ES-I3 (cell line): ENCODE results near the gene ZDHHC5.

Experiments
- H3K36me3 ChIP-seq: 2 replicates; pipeline ENCODE4 v1.6.1; 2013; ENCODE audit warnings: mild to moderate bottlenecking, low read length, control low read depth, moderate library complexity; ENCODE audit not compliant: insufficient read depth
- H3K4me1 ChIP-seq: 2 replicates; pipeline ENCODE4 v1.6.1; 2013; ENCODE audit warnings: mild to moderate bottlenecking, control low read depth, low read length; ENCODE audit not compliant: insufficient read depth
- H3K9ac ChIP-seq: 2 replicates; pipeline ENCODE4 v1.6.1; 2013; ENCODE audit warnings: low read depth, mild to moderate bottlenecking, low read length, moderate library complexity
- H3K9me3 ChIP-seq: 2 replicates; pipeline ENCODE4 v1.6.1; 2013; ENCODE audit warnings: mild to moderate bottlenecking, low read length, moderate library complexity; ENCODE audit not compliant: control insufficient read depth, insufficient read depth

ZDHHC5 gene

GRCh38 chr11:57638005-57638781 is 29.7 kb upstream of the ZDHHC5 start:
- peaks cover 12% of the 10 kb centered on the region for H3K36me3 ChIP-seq
- peak overlapping the region; percentile 78 for H3K9ac ChIP-seq
- peaks cover 24% of the 10 kb centered on the region for H3K4me1 ChIP-seq
- H3K9me3 ChIP-seq = no peaks in the 10 kb centered on the region

GRCh38 chr11:57638811-57639320 is 29.0 kb upstream of the ZDHHC5 start:
- H3K36me3 ChIP-seq = peaks cover 12% of the 10 kb centered on the region
- no peaks in the 10 kb centered on the region for H3K9me3 ChIP-seq
- H3K9ac ChIP-seq = peak overlapping the region; percentile 78
- peaks cover 24% of the 10 kb centered on the region for H3K4me1 ChIP-seq

GRCh38 chr11:57639321-57640067 is 28.4 kb upstream of the ZDHHC5 start:
- no peaks in the 10 kb centered on the region for H3K9me3 ChIP-seq
- peak overlapping the region; percentile 78 for H3K9ac ChIP-seq
- H3K36me3 ChIP-seq = peaks cover 12% of the 10 kb centered on the region
- H3K4me1 ChIP-seq = peaks cover 24% of the 10 kb centered on the region

GRCh38 chr11:57640068-57640800 is 27.7 kb upstream of the ZDHHC5 start:
- Histone ChIP-seq H3K9ac (peak overlapping the region; percentile 78), H3K4me1 (peaks cover 27% of the 10 kb centered on the region), H3K36me3 (peaks cover 12% of the 10 kb centered on the region), H3K9me3 (no peaks in the 10 kb centered on the region)

- peak overlapping the region; percentile 78; the same call in 1 of the 2 replicates for H3K9ac ChIP-seq
Measured at GRCh38 chr11:57641011-57641807, 26.7 kb upstream of the ZDHHC5 start.

GRCh38 chr11:57643802-57644201 is 24.1 kb upstream of the ZDHHC5 start:
- Histone ChIP-seq H3K9ac (no peak overlapping the region), H3K9me3 (no peaks in the 10 kb centered on the region), H3K36me3 (peaks cover 12% of the 10 kb centered on the region), H3K4me1 (peaks cover 35% of the 10 kb centered on the region)

More at GRCh38 chr11:57641011-57641807, 26.7 kb upstream of the ZDHHC5 start:
- Histone ChIP-seq H3K9me3 (no peaks in the 10 kb centered on the region), H3K4me1 (peaks cover 37% of the 10 kb centered on the region), H3K36me3 (peaks cover 12% of the 10 kb centered on the region)

GRCh38 chr11:57644748-57645688 is 22.9 kb upstream of the ZDHHC5 start:
- Histone ChIP-seq H3K9ac (no peak overlapping the region), H3K36me3 (peaks cover 12% of the 10 kb centered on the region), H3K4me1 (peaks cover 35% of the 10 kb centered on the region), H3K9me3 (no peaks in the 10 kb centered on the region)

GRCh38 chr11:57645689-57646085 is 22.2 kb upstream of the ZDHHC5 start:
- Histone ChIP-seq H3K36me3 (peaks cover 9% of the 10 kb centered on the region), H3K9ac (no peak overlapping the region), H3K9me3 (no peaks in the 10 kb centered on the region), H3K4me1 (peaks cover 37% of the 10 kb centered on the region)

- peaks cover 36% of the 10 kb centered on the region for H3K4me1 ChIP-seq
- H3K36me3 ChIP-seq = peaks cover 5% of the 10 kb centered on the region
- no peak overlapping the region for H3K9ac ChIP-seq
- H3K9me3 ChIP-seq = no peaks in the 10 kb centered on the region
Measured at GRCh38 chr11:57646194-57646798, 21.6 kb upstream of the ZDHHC5 start.

- H3K36me3 ChIP-seq = peaks cover 1% of the 10 kb centered on the region; the same call in 1 of the 2 replicates
- peaks cover 31% of the 10 kb centered on the region for H3K4me1 ChIP-seq
- H3K9ac ChIP-seq = peak overlapping the region; percentile 34
- H3K9me3 ChIP-seq = no peaks in the 10 kb centered on the region
Measured at GRCh38 chr11:57646799-57647303, 21.1 kb upstream of the ZDHHC5 start.

- Histone ChIP-seq H3K36me3 (no peaks in the 10 kb centered on the region), H3K4me1 (peaks cover 29% of the 10 kb centered on the region), H3K9ac (peak overlapping the region; percentile 34), H3K9me3 (no peaks in the 10 kb centered on the region)
Measured at GRCh38 chr11:57647372-57647771, 20.5 kb upstream of the ZDHHC5 start.

GRCh38 chr11:57647960-57648800 is 19.7 kb upstream of the ZDHHC5 start:
- Histone ChIP-seq H3K4me1 (peaks cover 34% of the 10 kb centered on the region), H3K36me3 (no peaks in the 10 kb centered on the region), H3K9me3 (no peaks in the 10 kb centered on the region), H3K9ac (peak overlapping the region; percentile 34)
